Fibroblast of skin of right quadriceps (primary cell): ENCODE measurements around the gene DBET.
A peak's percentile ranks its signal among the peaks of the same experiment; 100 is the strongest.
"Not testable (repeated sequence)": the region's sequence is repeated elsewhere in the genome, so short reads cannot be mapped to it uniquely, and the experiment has no call there.

Experiments
- DNase-seq: peaks from one replicate; pipeline ENCODE4 v3.0.0-alpha.2; 2013

The DBET gene

GRCh38 chr4:190049378-190050239 lies 14.7 kb upstream of the DBET start:
- DNase-seq = not testable (repeated sequence)

- not testable (repeated sequence) for DNase-seq
Measured at GRCh38 chr4:190058997-190059396, 5.3 kb upstream of the DBET start.

- DNase-seq = not testable (repeated sequence)
Measured at GRCh38 chr4:190064805-190065204, 503 bp downstream of the DBET start.

- peak; percentile 0 for DNase-seq
Measured at GRCh38 chr4:190068351-190068750, 4.0 kb downstream of the DBET start.

- not testable (repeated sequence) for DNase-seq
Measured at GRCh38 chr4:190093052-190093451, 28.8 kb downstream of the DBET start.

GRCh38 chr4:190094031-190094430 lies 29.7 kb downstream of the DBET start:
- DNase-seq = not testable (repeated sequence)

- DNase-seq = not testable (repeated sequence)
Measured at GRCh38 chr4:190095335-190095734, 31.0 kb downstream of the DBET start.

GRCh38 chr4:190099605-190100004 lies 35.3 kb downstream of the DBET start:
- DNase-seq = not testable (repeated sequence)

- DNase-seq = not testable (repeated sequence)
Measured at GRCh38 chr4:190101525-190101924, 37.2 kb downstream of the DBET start.

GRCh38 chr4:190106191-190106590 lies 41.9 kb downstream of the DBET start:
- DNase-seq = not testable (repeated sequence)

GRCh38 chr4:190106611-190107480 lies 42.5 kb downstream of the DBET start:
- DNase-seq = not testable (repeated sequence)

GRCh38 chr4:190107766-190108485 lies 43.6 kb downstream of the DBET start:
- not testable (repeated sequence) for DNase-seq

- DNase-seq = not testable (repeated sequence)
Measured at GRCh38 chr4:190108756-190109155, 44.5 kb downstream of the DBET start.

GRCh38 chr4:190109390-190110011 lies 45.2 kb downstream of the DBET start:
- DNase-seq = not testable (repeated sequence)

- DNase-seq = not testable (repeated sequence)
Measured at GRCh38 chr4:190110033-190110432, 45.7 kb downstream of the DBET start.

- DNase-seq = not testable (repeated sequence)
Measured at GRCh38 chr4:190110570-190111295, 46.4 kb downstream of the DBET start.

- not testable (repeated sequence) for DNase-seq
Measured at GRCh38 chr4:190112879-190113278, 48.6 kb downstream of the DBET start.

- DNase-seq = not testable (repeated sequence)
Measured at GRCh38 chr4:190114991-190115390, 50.7 kb downstream of the DBET start.
